Measurements from ENCODE around the gene SERPINA6. TPM values are rescaled to one million over a fixed set of nuclear protein-coding genes. Genes with fewer than 3 reads are reported as not detected.

SERPINA6 gene
- total RNA-seq = not detected in 2 replicates

GRCh38 chr14:94322648-94323570 is at the start of gene SERPINA6:
SERPINA6 (minus strand) TSS chr14:94323336; CDS start chr14:94314648, 8,688 bp downstream.

GRCh38 chr14:94366146-94366915 is 43.2 kb upstream of the SERPINA6 start, which contains the start of gene SERPINA2:
SERPINA2 (minus strand) TSS chr14:94366698.

GRCh38 chr14:94292872-94293577 is 30.1 kb downstream of the SERPINA6 start, which contains the start of gene SERPINA10:
SERPINA10 (minus strand) TSS chr14:94293268; CDS start chr14:94290593, 2,675 bp downstream.

Other genes starting within 250 kb of the SERPINA6 start
- gene DDX24, start 242.1 kb downstream of the SERPINA6 start, total RNA-seq = 97.8 and 132 TPM in 2 replicates
- 15.9 and 17.7 TPM in 2 replicates for gene IFI27L1, start 242.0 kb downstream of the SERPINA6 start, total RNA-seq
- gene IFI27, start 212.6 kb downstream of the SERPINA6 start, total RNA-seq = 14.3 and 16.4 TPM in 2 replicates
- gene IFI27L2, start 193.7 kb downstream of the SERPINA6 start, total RNA-seq = 223 and 280 TPM in 2 replicates
- 1.7 and 4.1 TPM in 2 replicates for gene PPP4R4, start 149.0 kb downstream of the SERPINA6 start, total RNA-seq
- gene SERPINA10, start 30.1 kb downstream of the SERPINA6 start, total RNA-seq = not detected in 2 replicates
- not detected in 2 replicates for gene SERPINA2, start 43.4 kb upstream of the SERPINA6 start, total RNA-seq
- gene SERPINA1, start 65.3 kb upstream of the SERPINA6 start, total RNA-seq = under 0.01 TPM in 1 of 2 replicates, not detected in the other
- gene SERPINA11, start 129.5 kb upstream of the SERPINA6 start, total RNA-seq = not detected in 2 replicates
- not detected in 2 replicates for gene SERPINA9, start 152.9 kb upstream of the SERPINA6 start, total RNA-seq
- not detected in 2 replicates for gene SERPINA12, start 186.1 kb upstream of the SERPINA6 start, total RNA-seq
- gene SERPINA4, start 238.1 kb upstream of the SERPINA6 start, total RNA-seq = not detected in 2 replicates

All from smooth muscle cell of bladder (primary cell).